GM12878 (cell line): ENCODE data around the gene STARD13. TPM values are rescaled to one million over a fixed set of nuclear protein-coding genes. Genes with fewer than 3 reads are reported as not detected.

Source experiments
- ATAC-seq: fragments of 200-7000 bp; cut with Tn5 transposase; 3 replicates; pipeline ENCODE4 v1.9.1; 2020; ENCODE audit warnings: mild to moderate bottlenecking, moderate library complexity
- BruUV-seq: library from RNA; stranded (reverse); fragments of 400-500 nt; replicated peaks from 2 replicates; lab custom pipeline; 2021; lab: Mats Ljungman, UMichigan
- CTCF ChIA-PET: fragments of 300-600 bp; sonication (Branson Sonifier 250); formaldehyde crosslinking; extraction: SDS; loops from one replicate; lab custom pipeline; 2021; ENCODE audit warnings: inconsistent platforms; lab: Yijun Ruan, JAX
- POLR2A ChIA-PET: fragments of 350-600 bp; formaldehyde crosslinking; extraction: SDS; loops from one replicate; lab custom pipeline; 2021; ENCODE audit warnings: inconsistent platforms; lab: Charles Lee
- RAD21 ChIA-PET: fragments of 300-600 bp; sonication (Branson Sonifier 250); formaldehyde crosslinking; loops from one replicate; lab custom pipeline; 2023; ENCODE audit warnings: antibody characterized with exemption; ENCODE audit not compliant: unreplicated experiment; lab: Charles Lee
- SMC1A ChIA-PET: fragments of 300-600 bp; sonication (Branson Sonifier 250); formaldehyde crosslinking; loops from one replicate; lab custom pipeline; 2023; ENCODE audit not compliant: unreplicated experiment, uncharacterized antibody; lab: Charles Lee
- DNase-seq: peaks from one replicate; pipeline ENCODE4 v3.0.0-alpha.2; 2011; ENCODE audit warnings: low read depth, low spot score
- FAIRE-seq: peaks from 3 replicates; lab custom pipeline; 2011; peaks lifted over from hg19 to GRCh38; lab: Jason Lieb, UNC
- H2AFZ ChIP-seq: 2 replicates; pipeline ENCODE4 v1.6.0; 2011; ENCODE audit warnings: low read depth, low read length, control low read depth; ENCODE audit not compliant: control insufficient read depth
- H3K27ac ChIP-seq: 2 replicates; pipeline ENCODE4 v1.5.1; 2011; ENCODE audit warnings: control low read depth; ENCODE audit not compliant: control insufficient read depth, insufficient read depth
- H3K27me3 ChIP-seq, 2 experiments: replicated peaks in 1 of 2; 2 replicates each; pipeline versions ENCODE4 v1.6.0 to v1.6.1; 2011; ENCODE audit warnings: low read length in 1 of 2; ENCODE audit not compliant: control insufficient read depth in 2 of 2, insufficient read depth in 2 of 2
- H3K36me3 ChIP-seq, 2 experiments: 2 replicates each; pipeline ENCODE4 v1.5.1; 2011; ENCODE audit warnings: low read length in 1 of 2; ENCODE audit not compliant: control insufficient read depth in 2 of 2, insufficient read depth in 2 of 2
- H3K4me1 ChIP-seq: 2 replicates; pipeline ENCODE4 v1.6.1; 2011; ENCODE audit warnings: mild to moderate bottlenecking, low read length, moderate library complexity, mixed read lengths; ENCODE audit not compliant: control insufficient read depth, insufficient read depth
- H3K4me2 ChIP-seq: 2 replicates; pipeline ENCODE4 v1.6.0; 2011; ENCODE audit warnings: control low read depth; ENCODE audit not compliant: control insufficient read depth, insufficient read depth
- H3K4me3 ChIP-seq: fragments of 200-600 bp; sonication (generic); 2 replicates; pipeline ENCODE4 v1.5.1; 2016
- H3K79me2 ChIP-seq: 2 replicates; pipeline ENCODE4 v1.6.0; 2011; ENCODE audit warnings: low read length; ENCODE audit not compliant: control insufficient read depth, insufficient read depth
- H3K9ac ChIP-seq: 2 replicates; pipeline ENCODE4 v1.8.0; 2011; ENCODE audit warnings: low read length, control low read depth, mixed read lengths; ENCODE audit not compliant: control insufficient read depth, insufficient read depth
- H3K9me3 ChIP-seq: replicated peaks from 3 replicates; pipeline ENCODE4 v1.5.1; 2011; ENCODE audit warnings: mild to moderate bottlenecking, low read length; ENCODE audit not compliant: control insufficient read depth, insufficient read depth
- H4K20me1 ChIP-seq: 2 replicates; pipeline ENCODE4 v1.6.0; 2011; ENCODE audit not compliant: control insufficient read depth, insufficient read depth
- CTCF ChIP-seq, 3 experiments: IDR thresholded peaks in 2 of 3; conservative IDR thresholded peaks in 1 of 3; 2 replicates each; pipeline ENCODE4 v1.5.1; 2011; ENCODE audit warnings: low read depth in 3 of 3, low read length in 3 of 3, mild to moderate bottlenecking in 3 of 3, control low read depth in 2 of 3, moderate library complexity in 2 of 3, inconsistent platforms in 1 of 3, mixed read lengths in 1 of 3; ENCODE audit not compliant: control insufficient read depth in 2 of 3, insufficient read depth in 1 of 3; ENCODE audit errors: extremely low read depth in 1 of 3
- IKZF2 ChIP-seq, 2 experiments: fragments of 450-650 bp; IDR thresholded peaks; 2 replicates each; pipeline ENCODE4 v1.6.1; 2017; ENCODE audit warnings: mild to moderate bottlenecking in 2 of 2, moderate library complexity in 2 of 2
- WGBS: methylation state at CpG from one replicate; pipeline ENCODE4 v1.1.6; 2016; ENCODE audit warnings: low lambda C conversion rate; ENCODE audit not compliant: insufficient replicate concordance, insufficient coverage; ENCODE audit errors: missing lambda C conversion rate; 5-methylcytosine and 5-hydroxymethylcytosine counted together
- in situ Hi-C: fragments of 300-500 bp; cut with MboI; formaldehyde crosslinking; loops from 9 replicates; pipeline ENCODE4 v1.14.3; 2018; ENCODE audit warnings: mixed read lengths
- intact Hi-C: fragments of 100-400 bp; cut with micrococcal nuclease; formaldehyde crosslinking; loops from one replicate; pipeline ENCODE4 v1.14.2; 2022; ENCODE audit not compliant: unreplicated experiment
- polyA plus RNA-seq, 11 experiments: library from polyadenylated mRNA; depleted of rRNA in 4 of 11; unstranded in 6 of 11; stranded (reverse) in 5 of 11; fragments of >200 nt; fragmentation: Nextera tagmentation in 4 of 11; fragmentation: Illumina TruSeq in 1 of 11; extraction: Ambion mirVana in 4 of 11; extraction: Trizol in 1 of 11; gene quantifications; 1 replicate in 1 of 11; 2 replicates in 10 of 11; pipeline versions ENCODE4 v1.2.1 to v1.2.3, GENCODE V29; 2011 to 2016; ENCODE audit warnings: inconsistent platforms in 2 of 11, missing spikeins in 2 of 11, low read depth in 1 of 11
- total RNA-seq, 4 experiments: library from RNA; depleted of rRNA in 3 of 4; stranded (reverse); fragments of >200 nt in 3 of 4; fragmentation: Illumina TruSeq in 1 of 4; extraction: Trizol in 1 of 4; gene quantifications; 2 replicates each; pipeline versions ENCODE4 v1.2.1 to v1.2.3, GENCODE V29; 2013 to 2021

Gene STARD13
- total and polyA plus RNA-seq, 10 of the 15 experiments (the other 5 are each of a cell fraction or from before 2014, with no cell fraction given): 4.0 to 41.6 (median 10.1) TPM

- peak in 2 of 3 experiments; percentile 25 to 49; a peak in 3 of 6 replicates for TF ChIP-seq CTCF (IDR thresholded peaks at IDR 0.05 in 2 of 3, conservative IDR thresholded peaks at IDR 0.05 in 1 of 3; ENCODE audit: control insufficient read depth in 2 of 3, extremely low read depth in 1 of 3, insufficient read depth in 1 of 3, low read depth in 3 of 3, low read length in 3 of 3)
- TF ChIP-seq, all 136 proteins: peak for 3
Measured at GRCh38 chr13:33153421-33154404, 131.8 kb downstream of the STARD13 start (continued).

- H3K79me2 ChIP-seq: peaks cover 2% of the 10 kb centered on the region; the same call in 1 of the 2 replicates
- ChIA-PET RAD21 (interaction anchor here (0.8 to 9.9 kb wide), 7 partner anchors 31 to 83 kb away, joined by 3 to 231 read pairs (median 12); no protein-coding TSS in a partner anchor), POLR2A (interaction anchor here (2.8 to 12.2 kb wide), 2 partner anchors 31 to 44 kb away, joined by 25 to 343 read pairs; no protein-coding TSS in a partner anchor), CTCF (interaction anchor here (0.6 to 3.9 kb wide), 4 partner anchors 11 to 42 kb away, joined by 3 to 31 read pairs (median 14); no protein-coding TSS in a partner anchor), SMC1A (interaction anchor here (1.1 to 20.2 kb wide), 8 partner anchors 13 to 415 kb away, joined by 3 to 832 read pairs (median 4); no protein-coding TSS in a partner anchor)
- no peak overlapping the region for H3K9ac ChIP-seq
- H3K4me3 ChIP-seq: no peak overlapping the region
- FAIRE-seq (no peak), DNase-seq (no peak), ATAC-seq (no peak)
- TF ChIP-seq IKZF2 (IDR thresholded peaks at IDR 0.05): no peak
- peaks cover 4 to 7% of the 10 kb centered on the region in 2 experiments; a peak in 3 of 4 replicates for H3K36me3 ChIP-seq
- H3K9me3 ChIP-seq: peaks cover 7% of the 10 kb centered on the region; the same call in 1 of the 3 replicates
- intact Hi-C loops: no loop called here
- 93% methylated on average over 3 of the region's 3 CpGs for WGBS
- H3K27me3 ChIP-seq: no peaks in the 10 kb centered on the region
- no peaks in the 10 kb centered on the region for H4K20me1 ChIP-seq
- H2AFZ ChIP-seq: no peak overlapping the region
- in situ Hi-C loops: no loop called here
- no peak overlapping the region for H3K4me2 ChIP-seq
- BruUV-seq: no TSS peak
- H3K4me1 ChIP-seq: peaks cover 29% of the 10 kb centered on the region
- no peak overlapping the region for H3K27ac ChIP-seq
Measured at GRCh38 chr13:33152389-33152788, 133.2 kb downstream of the STARD13 start.
